ENCODE measurements around the gene TMEM243. TPM values are rescaled to one million over a fixed set of nuclear protein-coding genes. Genes with fewer than 3 reads are reported as not detected.

Gene TMEM243
- total RNA-seq, 1 donor from 2014 or later: 111 TPM

DNA sequence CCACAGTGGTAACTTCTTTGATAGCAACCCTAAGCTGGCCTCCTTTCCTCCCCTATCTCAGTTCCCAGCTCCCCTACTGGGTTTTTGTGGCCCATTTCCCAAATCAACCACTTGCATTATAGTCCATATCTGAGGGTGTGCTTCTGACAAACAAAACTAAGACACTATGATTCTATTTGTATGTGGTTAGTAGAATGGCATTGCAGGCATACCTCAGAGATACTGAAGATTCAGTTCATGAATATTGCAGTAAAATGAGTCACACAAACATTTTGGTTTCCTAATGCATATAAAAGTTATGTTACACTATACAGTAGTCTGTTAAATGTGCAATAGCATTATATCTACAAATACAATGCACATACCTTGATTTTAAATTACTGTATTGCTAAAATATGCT is 15.4 kb upstream of the TMEM243 start:
- Mint-ChIP-seq H3K36me3 (ENCODE audit: low read depth) (no peaks in the 10 kb centered on the region), H3K4me1 (peaks cover 4% of the 10 kb centered on the region), H3K4me3 (no peak overlapping the region), H3K9me3 (no peaks in the 10 kb centered on the region), H3K27me3 (peaks cover 3% of the 10 kb centered on the region), H3K27ac (no peak overlapping the region)
- ATAC-seq (ENCODE audit: low read depth) (no peak), DNase-seq (no peak)
- CTCF ChIA-PET: interaction anchor here (1.5 kb wide), 1 partner anchor 308 kb away, joined by 9 read pairs; no protein-coding TSS in a partner anchor
- TF ChIP-seq, protein P1, sequence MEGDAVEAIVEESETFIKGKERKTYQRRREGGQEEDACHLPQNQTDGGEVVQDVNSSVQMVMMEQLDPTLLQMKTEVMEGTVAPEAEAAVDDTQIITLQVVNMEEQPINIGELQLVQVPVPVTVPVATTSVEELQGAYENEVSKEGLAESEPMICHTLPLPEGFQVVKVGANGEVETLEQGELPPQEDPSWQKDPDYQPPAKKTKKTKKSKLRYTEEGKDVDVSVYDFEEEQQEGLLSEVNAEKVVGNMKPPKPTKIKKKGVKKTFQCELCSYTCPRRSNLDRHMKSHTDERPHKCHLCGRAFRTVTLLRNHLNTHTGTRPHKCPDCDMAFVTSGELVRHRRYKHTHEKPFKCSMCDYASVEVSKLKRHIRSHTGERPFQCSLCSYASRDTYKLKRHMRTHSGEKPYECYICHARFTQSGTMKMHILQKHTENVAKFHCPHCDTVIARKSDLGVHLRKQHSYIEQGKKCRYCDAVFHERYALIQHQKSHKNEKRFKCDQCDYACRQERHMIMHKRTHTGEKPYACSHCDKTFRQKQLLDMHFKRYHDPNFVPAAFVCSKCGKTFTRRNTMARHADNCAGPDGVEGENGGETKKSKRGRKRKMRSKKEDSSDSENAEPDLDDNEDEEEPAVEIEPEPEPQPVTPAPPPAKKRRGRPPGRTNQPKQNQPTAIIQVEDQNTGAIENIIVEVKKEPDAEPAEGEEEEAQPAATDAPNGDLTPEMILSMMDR (IDR thresholded peaks at IDR 0.05): no peak
- intact Hi-C loops (cut with micrococcal nuclease): loop anchor here (5.0 kb wide), 1 partner anchor 83 kb away; the partner anchor contains the start of gene DMTF1
- POLR2A ChIA-PET: no interaction called here

DNA sequence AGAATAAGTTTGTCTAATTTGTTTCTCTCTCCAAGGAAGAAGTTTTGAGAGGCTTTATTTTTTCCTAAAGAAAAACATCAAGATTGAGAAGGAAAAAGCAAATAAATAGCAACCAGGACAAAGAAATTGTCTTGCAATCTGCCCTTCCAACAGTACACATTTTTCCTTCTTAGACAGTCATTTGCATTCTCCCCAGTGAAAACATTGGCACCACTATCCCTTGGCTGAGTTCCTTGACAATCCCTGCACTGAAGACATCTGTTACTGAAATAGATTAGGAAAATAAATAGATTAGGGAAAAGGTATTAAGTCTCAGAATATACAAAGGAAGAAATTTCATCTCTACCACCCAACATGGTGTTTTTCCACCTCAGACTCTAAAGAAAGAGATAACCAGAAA is 12.2 kb upstream of the TMEM243 start:
- no peaks in the 10 kb centered on the region for H3K27me3 Mint-ChIP-seq
- no peak overlapping the region for H3K4me3 Mint-ChIP-seq

DNA sequence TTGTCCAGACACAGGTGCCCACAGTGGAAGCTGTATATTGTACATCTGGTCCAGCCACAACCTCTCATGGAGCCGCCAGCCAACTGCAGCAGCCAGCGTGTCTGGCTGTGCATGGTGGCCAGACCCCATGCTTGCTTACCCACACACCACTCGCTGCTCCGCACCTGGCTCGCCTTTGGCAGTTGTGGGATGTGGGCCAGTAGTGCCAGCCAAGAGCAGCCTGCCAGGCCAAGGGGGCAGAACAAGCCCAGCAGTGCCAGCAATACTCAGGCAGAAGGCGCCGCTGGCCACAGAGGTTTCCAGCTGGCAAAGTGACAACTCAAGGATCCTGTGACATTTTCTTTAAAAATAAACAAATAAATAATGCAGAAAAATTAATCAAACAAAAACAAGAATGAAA is 11.7 kb upstream of the TMEM243 start:
- intact Hi-C loops (cut with micrococcal nuclease): no loop called here
- Mint-ChIP-seq H3K9me3 (no peaks in the 10 kb centered on the region), H3K27me3 (no peaks in the 10 kb centered on the region), H3K36me3 (ENCODE audit: low read depth) (no peaks in the 10 kb centered on the region), H3K4me3 (no peak overlapping the region), H3K4me1 (peaks cover 8% of the 10 kb centered on the region), H3K27ac (no peak overlapping the region)
- no peak for ATAC-seq (ENCODE audit: low read depth)
- no peak for DNase-seq
- TF ChIP-seq, protein P1 (IDR thresholded peaks at IDR 0.05): no peak
- POLR2A ChIA-PET: interaction anchor here (1.2 kb wide), 1 partner anchor 12 kb away, joined by 7 read pairs; the partner anchor contains the start of gene TMEM243
- CTCF ChIA-PET: interaction anchor here (1.0 kb wide), 1 partner anchor 10 kb away, joined by 3 read pairs; no protein-coding TSS in a partner anchor

More for the DNA sequence above, 12.2 kb upstream of the TMEM243 start:
- no peak for DNase-seq
- Mint-ChIP-seq H3K27ac (no peak overlapping the region), H3K36me3 (ENCODE audit: low read depth) (no peaks in the 10 kb centered on the region), H3K4me1 (peaks cover 3% of the 10 kb centered on the region), H3K9me3 (no peaks in the 10 kb centered on the region)
- intact Hi-C loops (cut with micrococcal nuclease): no loop called here
- ATAC-seq (ENCODE audit: low read depth): no peak
- TF ChIP-seq, protein P1 (IDR thresholded peaks at IDR 0.05): no peak
- ChIA-PET POLR2A (no interaction called here), CTCF (no interaction called here)

DNA sequence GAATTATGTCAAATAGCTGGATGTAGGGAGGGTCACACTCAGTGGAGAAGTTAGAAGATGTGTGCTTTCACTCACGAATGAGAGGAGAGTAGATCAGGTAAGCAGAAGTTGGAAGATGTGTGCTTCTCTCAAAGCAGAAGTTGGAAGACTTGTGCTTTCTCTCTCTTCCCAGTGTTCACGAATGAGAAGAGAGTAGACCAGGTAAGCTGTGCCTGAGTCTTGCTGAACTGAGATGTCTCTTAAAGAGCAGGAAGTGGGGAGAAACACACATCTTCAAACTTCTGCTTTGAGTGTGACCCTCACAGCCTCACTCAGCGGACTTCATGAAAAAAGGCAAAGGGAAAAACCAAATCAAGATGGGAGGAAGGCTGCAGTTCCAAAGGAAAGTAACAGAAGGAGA is 7.0 kb upstream of the TMEM243 start:
- Mint-ChIP-seq H3K4me1 (peaks cover 14% of the 10 kb centered on the region), H3K9me3 (no peaks in the 10 kb centered on the region), H3K27ac (peak overlapping the region; percentile 14), H3K36me3 (ENCODE audit: low read depth) (no peaks in the 10 kb centered on the region), H3K27me3 (no peaks in the 10 kb centered on the region), H3K4me3 (no peak overlapping the region)
- intact Hi-C loops (cut with micrococcal nuclease): no loop called here
- ATAC-seq (ENCODE audit: low read depth) (peak; percentile 25), DNase-seq (no peak)
- POLR2A ChIA-PET: no interaction called here
- CTCF ChIA-PET: interaction anchor here (1.3 kb wide), 1 partner anchor 10 kb away, joined by 5 read pairs; no protein-coding TSS in a partner anchor
- TF ChIP-seq, protein P1 (IDR thresholded peaks at IDR 0.05): no peak

DNA sequence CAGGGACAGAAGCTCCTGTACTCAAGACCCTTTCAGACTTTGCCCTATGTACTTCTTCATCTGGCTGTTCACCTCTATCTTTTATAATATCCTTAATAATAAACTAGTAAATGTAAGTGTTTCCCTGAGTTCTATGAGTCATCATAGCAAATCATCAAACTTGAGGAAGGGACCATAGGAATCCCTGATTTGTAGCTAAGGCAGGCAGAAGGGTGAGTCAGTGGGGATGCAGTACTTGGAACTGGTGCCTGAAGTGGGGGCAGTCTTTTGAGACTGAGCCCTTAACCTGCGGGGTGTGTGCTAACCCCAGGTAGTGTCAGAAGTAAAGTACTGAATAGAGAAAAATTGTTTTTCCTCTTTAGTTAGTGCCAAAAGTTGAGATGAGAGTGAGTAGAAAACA is 6.2 kb upstream of the TMEM243 start:
- ChIA-PET POLR2A (no interaction called here), CTCF (interaction anchor here (1.3 kb wide), 1 partner anchor 11 kb away, joined by 5 read pairs; no protein-coding TSS in a partner anchor)
- Mint-ChIP-seq H3K4me3 (no peak overlapping the region), H3K36me3 (ENCODE audit: low read depth) (no peaks in the 10 kb centered on the region), H3K4me1 (peaks cover 19% of the 10 kb centered on the region), H3K9me3 (no peaks in the 10 kb centered on the region), H3K27me3 (no peaks in the 10 kb centered on the region), H3K27ac (no peak overlapping the region)
- ATAC-seq (ENCODE audit: low read depth) (no peak), DNase-seq (no peak)
- TF ChIP-seq, protein P1 (IDR thresholded peaks at IDR 0.05): no peak
- intact Hi-C loops (cut with micrococcal nuclease): no loop called here

All from activated B cell treated with CpG ODN at 0.5 μM for 24 hours (primary cell).